GM12878 (cell line): ENCODE results near the gene PRDM16. TPM values are rescaled to one million over a fixed set of nuclear protein-coding genes. Genes with fewer than 3 reads are reported as not detected.

Experiments
- ATAC-seq: fragments of 200-7000 bp; cut with Tn5 transposase; 3 replicates; pipeline ENCODE4 v1.9.1; 2020; ENCODE audit warnings: mild to moderate bottlenecking, moderate library complexity
- BruUV-seq: library from RNA; stranded (reverse); fragments of 400-500 nt; replicated peaks from 2 replicates; lab custom pipeline; 2021; lab: Mats Ljungman, UMichigan
- CTCF ChIA-PET: fragments of 300-600 bp; sonication (Branson Sonifier 250); formaldehyde crosslinking; extraction: SDS; loops from one replicate; lab custom pipeline; 2021; ENCODE audit warnings: inconsistent platforms; lab: Yijun Ruan, JAX
- POLR2A ChIA-PET: fragments of 350-600 bp; formaldehyde crosslinking; extraction: SDS; loops from one replicate; lab custom pipeline; 2021; ENCODE audit warnings: inconsistent platforms; lab: Charles Lee
- RAD21 ChIA-PET: fragments of 300-600 bp; sonication (Branson Sonifier 250); formaldehyde crosslinking; loops from one replicate; lab custom pipeline; 2023; ENCODE audit warnings: antibody characterized with exemption; ENCODE audit not compliant: unreplicated experiment; lab: Charles Lee
- SMC1A ChIA-PET: fragments of 300-600 bp; sonication (Branson Sonifier 250); formaldehyde crosslinking; loops from one replicate; lab custom pipeline; 2023; ENCODE audit not compliant: unreplicated experiment, uncharacterized antibody; lab: Charles Lee
- DNase-seq: peaks from one replicate; pipeline ENCODE4 v3.0.0-alpha.2; 2011; ENCODE audit warnings: low read depth, low spot score
- FAIRE-seq: peaks from 3 replicates; lab custom pipeline; 2011; peaks lifted over from hg19 to GRCh38; lab: Jason Lieb, UNC
- H2AFZ ChIP-seq: 2 replicates; pipeline ENCODE4 v1.6.0; 2011; ENCODE audit warnings: low read depth, low read length, control low read depth; ENCODE audit not compliant: control insufficient read depth
- H3K27ac ChIP-seq: 2 replicates; pipeline ENCODE4 v1.5.1; 2011; ENCODE audit warnings: control low read depth; ENCODE audit not compliant: control insufficient read depth, insufficient read depth
- H3K27me3 ChIP-seq, 2 experiments: replicated peaks in 1 of 2; 2 replicates each; pipeline versions ENCODE4 v1.6.0 to v1.6.1; 2011; ENCODE audit warnings: low read length in 1 of 2; ENCODE audit not compliant: control insufficient read depth in 2 of 2, insufficient read depth in 2 of 2
- H3K36me3 ChIP-seq, 2 experiments: 2 replicates each; pipeline ENCODE4 v1.5.1; 2011; ENCODE audit warnings: low read length in 1 of 2; ENCODE audit not compliant: control insufficient read depth in 2 of 2, insufficient read depth in 2 of 2
- H3K4me1 ChIP-seq: 2 replicates; pipeline ENCODE4 v1.6.1; 2011; ENCODE audit warnings: mild to moderate bottlenecking, low read length, moderate library complexity, mixed read lengths; ENCODE audit not compliant: control insufficient read depth, insufficient read depth
- H3K4me2 ChIP-seq: 2 replicates; pipeline ENCODE4 v1.6.0; 2011; ENCODE audit warnings: control low read depth; ENCODE audit not compliant: control insufficient read depth, insufficient read depth
- H3K4me3 ChIP-seq: fragments of 200-600 bp; sonication (generic); 2 replicates; pipeline ENCODE4 v1.5.1; 2016
- H3K79me2 ChIP-seq: 2 replicates; pipeline ENCODE4 v1.6.0; 2011; ENCODE audit warnings: low read length; ENCODE audit not compliant: control insufficient read depth, insufficient read depth
- H3K9ac ChIP-seq: 2 replicates; pipeline ENCODE4 v1.8.0; 2011; ENCODE audit warnings: low read length, control low read depth, mixed read lengths; ENCODE audit not compliant: control insufficient read depth, insufficient read depth
- H3K9me3 ChIP-seq: replicated peaks from 3 replicates; pipeline ENCODE4 v1.5.1; 2011; ENCODE audit warnings: mild to moderate bottlenecking, low read length; ENCODE audit not compliant: control insufficient read depth, insufficient read depth
- H4K20me1 ChIP-seq: 2 replicates; pipeline ENCODE4 v1.6.0; 2011; ENCODE audit not compliant: control insufficient read depth, insufficient read depth
- ELK1 ChIP-seq: IDR thresholded peaks from 2 replicates; pipeline ENCODE4 v1.6.1; 2012; ENCODE audit warnings: low read depth, low read length, improper control_type of control experiment
- HCFC1 ChIP-seq: fragments of 150-350 bp; IDR thresholded peaks from 2 replicates; pipeline ENCODE4 v1.6.1; 2014; ENCODE audit warnings: low read length
- MLLT1 ChIP-seq: fragments of 450-650 bp; IDR thresholded peaks from 2 replicates; pipeline ENCODE4 v1.6.1; 2016; ENCODE audit warnings: mild to moderate bottlenecking
- MYC ChIP-seq: IDR thresholded peaks from 2 replicates; pipeline ENCODE4 v1.6.1; 2011; ENCODE audit warnings: mild to moderate bottlenecking, low read length, moderate library complexity, inconsistent platforms; ENCODE audit not compliant: insufficient read depth, insufficient replicate concordance, insufficient read length, severe bottlenecking
- PAX5 ChIP-seq: IDR thresholded peaks from 2 replicates; pipeline ENCODE4 v1.6.1; 2011; ENCODE audit warnings: low read depth, low read length, borderline replicate concordance
- PKNOX1 ChIP-seq: fragments of 450-650 bp; IDR thresholded peaks from 2 replicates; pipeline ENCODE4 v1.6.1; 2016; ENCODE audit warnings: mild to moderate bottlenecking
- RB1 ChIP-seq: fragments of 450-650 bp; formaldehyde crosslinking; IDR thresholded peaks from 2 replicates; pipeline ENCODE4 v1.6.1; 2017; ENCODE audit warnings: mild to moderate bottlenecking, borderline replicate concordance
- SKIL ChIP-seq: fragments of 450-650 bp; IDR thresholded peaks from 2 replicates; pipeline ENCODE4 v1.6.1; 2017; ENCODE audit warnings: mild to moderate bottlenecking, low read depth, inconsistent platforms; ENCODE audit not compliant: poor library complexity, severe bottlenecking
- TCF7 ChIP-seq: IDR thresholded peaks from 2 replicates; pipeline ENCODE4 v1.6.1; 2014; ENCODE audit warnings: antibody characterized with exemption, borderline replicate concordance
- WGBS: methylation state at CpG from one replicate; pipeline ENCODE4 v1.1.6; 2016; ENCODE audit warnings: low lambda C conversion rate; ENCODE audit not compliant: insufficient replicate concordance, insufficient coverage; ENCODE audit errors: missing lambda C conversion rate; 5-methylcytosine and 5-hydroxymethylcytosine counted together
- in situ Hi-C: fragments of 300-500 bp; cut with MboI; formaldehyde crosslinking; loops from 9 replicates; pipeline ENCODE4 v1.14.3; 2018; ENCODE audit warnings: mixed read lengths
- intact Hi-C: fragments of 100-400 bp; cut with micrococcal nuclease; formaldehyde crosslinking; loops from one replicate; pipeline ENCODE4 v1.14.2; 2022; ENCODE audit not compliant: unreplicated experiment
- polyA plus RNA-seq, 11 experiments: library from polyadenylated mRNA; depleted of rRNA in 4 of 11; unstranded in 6 of 11; stranded (reverse) in 5 of 11; fragments of >200 nt; fragmentation: Nextera tagmentation in 4 of 11; fragmentation: Illumina TruSeq in 1 of 11; extraction: Ambion mirVana in 4 of 11; extraction: Trizol in 1 of 11; gene quantifications; 1 replicate in 1 of 11; 2 replicates in 10 of 11; pipeline versions ENCODE4 v1.2.1 to v1.2.3, GENCODE V29; 2011 to 2016; ENCODE audit warnings: inconsistent platforms in 2 of 11, missing spikeins in 2 of 11, low read depth in 1 of 11
- total RNA-seq, 4 experiments: library from RNA; depleted of rRNA in 3 of 4; stranded (reverse); fragments of >200 nt in 3 of 4; fragmentation: Illumina TruSeq in 1 of 4; extraction: Trizol in 1 of 4; gene quantifications; 2 replicates each; pipeline versions ENCODE4 v1.2.1 to v1.2.3, GENCODE V29; 2013 to 2021

The PRDM16 gene
- total and polyA plus RNA-seq, 10 of the 15 experiments (the other 5 are each of a cell fraction or from before 2014, with no cell fraction given), result 0.03 TPM; not detected in 9

- TF ChIP-seq SKIL (no peak), MYC (no peak)
- TF ChIP-seq, all 136 proteins: peak for 0
Observed at GRCh38 chr1:3314491-3315381, 245.7 kb downstream of the PRDM16 start (continued).

- no peak overlapping the region for H3K27ac ChIP-seq
- H4K20me1 ChIP-seq, result no peaks in the 10 kb centered on the region
- in situ Hi-C loops (no loop called here), intact Hi-C loops (no loop called here)
- ChIA-PET POLR2A (no interaction called here), RAD21 (no interaction called here), CTCF (no interaction called here), SMC1A (no interaction called here)
- no peak overlapping the region for H3K9ac ChIP-seq
- no peaks in the 10 kb centered on the region for H3K9me3 ChIP-seq
- H2AFZ ChIP-seq, result no peak overlapping the region
- H3K4me2 ChIP-seq, result no peak overlapping the region
- no peaks in the 10 kb centered on the region for H3K79me2 ChIP-seq
- ATAC-seq, result no peak
- no peak for DNase-seq
- FAIRE-seq, result no peak
- H3K4me1 ChIP-seq, result no peaks in the 10 kb centered on the region
- WGBS, result 42% methylated on average over 21 of the region's 21 CpGs
- TF ChIP-seq ELK1, result no peak
- TF ChIP-seq HCFC1, result no peak
- no peak for TF ChIP-seq TCF7
- TF ChIP-seq PKNOX1, result no peak
- no peak for TF ChIP-seq MLLT1
- no peak for TF ChIP-seq RB1
- no peak for TF ChIP-seq PAX5
- no peak overlapping the region for H3K4me3 ChIP-seq
- no TSS peak for BruUV-seq
- H3K36me3 ChIP-seq, result no peaks in the 10 kb centered on the region
- no peaks in the 10 kb centered on the region for H3K27me3 ChIP-seq
Observed at GRCh38 chr1:3315399-3316339, 246.7 kb downstream of the PRDM16 start.
